Sigmoid colon (tissue), 4 donors: Measurements from ENCODE around the gene LMO1.

Source experiments
- POLR2A ChIP-seq, 2 donors: fragments of 450-650 bp; IDR thresholded peaks; one replicate each; pipeline ENCODE4 v1.6.1; 2016; ENCODE audit warnings: antibody characterized with exemption in 2 of 2, mild to moderate bottlenecking in 2 of 2, moderate library complexity in 2 of 2
- POLR2AphosphoS5 ChIP-seq, 4 donors: sonication (generic); formaldehyde crosslinking; IDR thresholded peaks; one replicate each; pipeline ENCODE4 v1.6.1; 2017; ENCODE audit warnings: antibody characterized with exemption in 4 of 4
- TF ChIP-seq, protein P1 (sequence below), 4 experiments: fragments of 450-650 bp in 3 of 4; fragments of 200-600 bp in 1 of 4; IDR thresholded peaks; one replicate each; pipeline ENCODE4 v1.5.1; 2016 to 2019; ENCODE audit warnings: antibody characterized with exemption in 4 of 4, mild to moderate bottlenecking in 3 of 4, moderate library complexity in 2 of 4

DNA sequence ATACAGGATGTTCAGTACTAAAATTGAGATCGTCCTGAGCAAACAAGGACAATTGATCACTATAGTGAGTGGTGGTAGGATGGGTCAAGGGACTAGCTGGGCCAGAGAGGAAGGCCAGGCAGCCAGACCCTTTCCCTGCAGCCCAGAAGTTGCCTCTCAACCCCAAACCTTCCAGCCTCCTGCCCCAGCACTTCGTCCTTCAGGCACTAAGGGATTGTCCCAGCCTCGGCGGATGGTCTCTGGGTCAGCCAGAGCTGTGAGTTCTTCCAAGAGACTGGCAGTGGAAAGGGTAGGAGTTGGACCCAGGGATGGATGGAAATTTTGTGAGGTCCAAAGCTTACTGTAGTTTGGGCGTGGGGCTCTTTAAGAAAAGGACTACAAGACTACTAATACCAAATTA, 3.6 kb upstream of the LMO1 start:
- no peak for TF ChIP-seq POLR2A (IDR thresholded peaks at IDR 0.05)
- TF ChIP-seq POLR2AphosphoS5 (IDR thresholded peaks at IDR 0.05), result no peak
- TF ChIP-seq, protein P1, sequence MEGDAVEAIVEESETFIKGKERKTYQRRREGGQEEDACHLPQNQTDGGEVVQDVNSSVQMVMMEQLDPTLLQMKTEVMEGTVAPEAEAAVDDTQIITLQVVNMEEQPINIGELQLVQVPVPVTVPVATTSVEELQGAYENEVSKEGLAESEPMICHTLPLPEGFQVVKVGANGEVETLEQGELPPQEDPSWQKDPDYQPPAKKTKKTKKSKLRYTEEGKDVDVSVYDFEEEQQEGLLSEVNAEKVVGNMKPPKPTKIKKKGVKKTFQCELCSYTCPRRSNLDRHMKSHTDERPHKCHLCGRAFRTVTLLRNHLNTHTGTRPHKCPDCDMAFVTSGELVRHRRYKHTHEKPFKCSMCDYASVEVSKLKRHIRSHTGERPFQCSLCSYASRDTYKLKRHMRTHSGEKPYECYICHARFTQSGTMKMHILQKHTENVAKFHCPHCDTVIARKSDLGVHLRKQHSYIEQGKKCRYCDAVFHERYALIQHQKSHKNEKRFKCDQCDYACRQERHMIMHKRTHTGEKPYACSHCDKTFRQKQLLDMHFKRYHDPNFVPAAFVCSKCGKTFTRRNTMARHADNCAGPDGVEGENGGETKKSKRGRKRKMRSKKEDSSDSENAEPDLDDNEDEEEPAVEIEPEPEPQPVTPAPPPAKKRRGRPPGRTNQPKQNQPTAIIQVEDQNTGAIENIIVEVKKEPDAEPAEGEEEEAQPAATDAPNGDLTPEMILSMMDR (IDR thresholded peaks at IDR 0.05), result no peak
